Endothelial cell of hepatic sinusoid (primary cell): ENCODE results near the gene GGNBP2.

Experiments used
- in situ Hi-C: cut with HindIII; loops from 2 replicates; pipeline ENCODE4 v1.10.0; 2017; ENCODE audit warnings: low sequenced_read_pairs

GGNBP2 gene

GRCh38 chr17:36514856-36515255, 29.9 kb upstream of the GGNBP2 start:
- in situ Hi-C loops = no loop called here

DNA sequence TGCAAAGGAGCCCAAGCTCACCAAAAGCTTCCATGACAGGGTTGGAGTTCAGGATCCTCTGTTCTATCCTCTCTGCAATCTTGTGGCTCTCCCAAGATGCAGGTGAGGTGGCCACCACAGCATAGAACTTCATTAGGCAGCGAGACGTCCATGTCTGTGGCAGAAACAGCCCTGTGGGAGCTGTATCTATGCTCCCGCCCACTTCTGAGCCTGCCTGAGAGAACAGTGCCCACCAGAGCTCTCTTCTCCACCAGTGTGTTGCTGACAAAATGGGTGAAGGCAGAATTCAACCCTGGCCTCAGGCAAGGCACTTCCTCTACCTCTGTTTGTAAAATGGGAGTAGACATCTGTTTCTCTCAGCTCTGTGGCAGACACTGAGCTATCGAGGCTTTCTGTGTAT, 28.9 kb upstream of the GGNBP2 start:
- in situ Hi-C loops = no loop called here

- in situ Hi-C loops = no loop called here
These were observed 21.6 kb upstream of the GGNBP2 start for GRCh38 chr17:36523113-36523512.

DNA sequence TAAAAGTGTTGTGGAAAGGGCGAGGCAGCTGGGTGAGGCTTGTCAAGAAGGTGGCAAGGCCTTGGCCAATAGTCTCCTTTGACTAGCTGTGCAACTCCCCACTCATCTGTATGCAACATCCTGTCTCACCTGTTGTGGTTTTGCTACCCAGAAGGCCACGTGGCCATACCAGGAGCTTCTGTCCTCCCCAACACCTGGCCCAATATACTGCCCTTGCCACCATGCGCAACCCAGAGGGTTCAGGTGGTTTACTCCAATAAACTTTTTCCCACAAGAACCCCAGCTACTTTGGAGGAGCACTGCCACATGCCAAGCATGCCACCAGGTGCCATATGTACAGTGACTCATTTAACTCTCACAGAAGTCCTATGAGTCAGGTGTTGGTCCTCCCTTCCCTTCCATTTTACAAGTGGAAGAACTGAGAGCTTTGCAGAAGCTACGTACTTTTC, 20.3 kb upstream of the GGNBP2 start:
- in situ Hi-C loops = no loop called here

- in situ Hi-C loops = no loop called here
These were observed 19.6 kb upstream of the GGNBP2 start for GRCh38 chr17:36525113-36525512.

GRCh38 chr17:36525888-36526287, 18.8 kb upstream of the GGNBP2 start:
- in situ Hi-C loops = no loop called here

DNA sequence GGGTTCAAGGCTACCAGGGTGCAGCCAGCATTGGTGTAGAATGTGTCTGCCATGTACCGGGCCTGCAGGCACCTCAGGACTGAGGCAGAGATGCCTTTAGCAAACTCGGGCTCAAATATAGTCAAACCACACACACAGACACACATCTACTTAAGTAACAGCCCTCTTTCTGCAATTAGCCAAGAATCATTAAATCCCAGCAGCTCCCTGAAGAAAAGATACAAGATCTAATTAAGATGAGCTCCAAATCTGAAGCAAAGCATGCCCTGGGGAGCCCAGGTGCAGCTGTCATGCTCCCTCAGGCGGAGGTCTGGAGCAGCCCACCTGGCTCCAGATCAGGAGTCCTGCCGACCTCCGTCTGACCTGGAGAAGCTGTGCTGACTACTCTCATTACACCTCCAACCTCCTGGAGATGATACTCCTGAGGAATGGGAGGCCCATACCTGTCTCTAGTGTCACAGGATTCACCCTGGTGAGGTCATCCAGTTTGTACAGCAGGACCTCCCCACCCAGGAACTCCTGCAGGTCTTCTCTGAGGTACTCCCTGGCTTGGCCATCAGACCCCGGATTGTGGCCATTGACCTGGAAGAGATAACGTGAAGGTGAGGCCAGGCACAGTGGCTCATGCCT, 17.0 kb upstream of the GGNBP2 start:
- in situ Hi-C loops = no loop called here

DNA sequence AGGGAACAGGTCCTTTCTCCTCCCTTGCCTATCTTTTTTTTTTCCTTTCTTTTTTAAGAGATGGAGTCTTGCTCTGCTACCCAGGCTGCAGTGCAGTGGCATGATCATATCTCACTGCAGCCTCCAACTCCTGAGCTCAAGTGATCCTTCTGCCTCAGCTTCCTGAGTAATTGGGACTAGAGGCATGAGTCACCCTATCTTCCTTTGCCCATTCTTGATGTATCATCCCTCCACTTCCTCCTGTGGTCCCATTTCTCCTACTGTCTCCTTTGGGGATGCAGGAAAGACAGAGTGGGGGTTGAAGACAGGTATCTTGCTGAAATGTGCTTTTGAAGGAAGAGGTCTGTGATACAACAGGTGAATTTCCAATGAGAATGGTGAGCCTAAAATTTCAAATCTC, 15.6 kb upstream of the GGNBP2 start:
- in situ Hi-C loops = no loop called here

DNA sequence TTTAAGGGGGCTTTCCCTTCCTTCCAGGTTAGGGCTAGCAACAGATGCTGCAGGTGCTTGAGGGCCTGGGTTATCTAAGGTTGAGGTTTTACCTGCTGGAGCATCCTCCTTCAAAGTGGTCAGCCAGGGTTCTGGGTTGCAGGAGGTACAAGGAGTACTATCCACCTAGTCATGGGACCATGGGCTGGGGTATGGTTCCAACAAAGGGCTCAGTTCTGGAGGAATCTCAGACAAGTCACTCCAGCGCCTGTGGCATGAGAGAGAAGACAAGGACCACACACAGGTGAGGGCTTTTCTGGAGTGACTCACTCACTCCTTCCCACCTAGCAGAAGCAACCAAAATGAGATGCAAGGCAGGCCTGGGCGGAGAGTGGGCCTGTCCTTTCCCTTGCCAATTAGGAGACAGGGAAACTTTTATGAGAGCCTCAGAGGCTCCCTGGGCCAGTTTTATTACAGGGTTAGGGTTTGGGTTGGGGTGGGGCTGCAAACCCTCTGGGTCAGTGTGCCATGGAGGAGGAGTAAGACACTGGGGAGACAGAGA, 12.2 kb upstream of the GGNBP2 start:
- in situ Hi-C loops = no loop called here

DNA sequence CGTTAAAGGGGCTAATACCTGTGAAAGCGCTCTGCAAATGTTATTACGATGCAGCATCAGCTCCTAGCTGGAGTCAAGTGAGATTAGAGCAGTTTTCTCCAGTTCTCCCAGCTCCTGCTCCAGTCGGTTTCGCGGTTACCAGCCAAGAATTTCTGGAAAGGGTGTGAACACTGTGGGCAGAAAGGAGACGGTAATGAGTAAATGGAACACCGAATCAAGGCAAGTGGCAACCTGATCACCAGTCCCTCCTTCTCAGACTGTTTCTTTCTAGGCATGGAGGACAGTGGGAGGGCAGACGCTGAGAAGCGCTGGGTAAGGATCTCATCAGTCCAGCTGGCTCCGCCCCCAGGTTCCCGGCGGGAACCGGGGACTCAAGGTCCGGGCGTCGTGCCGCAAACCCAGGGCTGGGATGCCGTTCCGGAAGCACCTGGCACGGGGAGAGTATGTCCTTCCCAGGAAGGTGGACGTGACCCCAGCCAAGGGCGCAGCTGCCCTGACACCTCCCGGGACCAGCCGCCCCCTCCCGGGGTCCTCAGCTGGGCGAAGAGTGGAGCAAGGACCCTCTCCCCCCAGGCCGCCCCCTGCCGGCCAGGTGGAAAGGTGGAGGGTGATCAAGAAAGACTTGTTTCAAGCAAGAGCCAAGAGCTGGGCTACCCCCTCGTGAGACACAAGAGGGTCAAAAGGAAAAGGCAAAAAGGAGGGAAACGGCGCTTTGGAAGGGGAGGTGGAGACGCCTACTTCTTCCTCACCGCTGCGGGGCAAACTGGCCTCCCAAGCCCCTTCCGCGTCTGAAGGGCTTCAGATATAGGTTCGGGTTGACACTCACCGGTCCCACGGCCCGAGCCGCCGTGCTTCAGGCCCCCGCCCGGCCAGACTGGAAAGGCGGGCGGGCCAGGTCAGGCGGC, 10.5 kb upstream of the GGNBP2 start:
- in situ Hi-C loops = no loop called here

DNA sequence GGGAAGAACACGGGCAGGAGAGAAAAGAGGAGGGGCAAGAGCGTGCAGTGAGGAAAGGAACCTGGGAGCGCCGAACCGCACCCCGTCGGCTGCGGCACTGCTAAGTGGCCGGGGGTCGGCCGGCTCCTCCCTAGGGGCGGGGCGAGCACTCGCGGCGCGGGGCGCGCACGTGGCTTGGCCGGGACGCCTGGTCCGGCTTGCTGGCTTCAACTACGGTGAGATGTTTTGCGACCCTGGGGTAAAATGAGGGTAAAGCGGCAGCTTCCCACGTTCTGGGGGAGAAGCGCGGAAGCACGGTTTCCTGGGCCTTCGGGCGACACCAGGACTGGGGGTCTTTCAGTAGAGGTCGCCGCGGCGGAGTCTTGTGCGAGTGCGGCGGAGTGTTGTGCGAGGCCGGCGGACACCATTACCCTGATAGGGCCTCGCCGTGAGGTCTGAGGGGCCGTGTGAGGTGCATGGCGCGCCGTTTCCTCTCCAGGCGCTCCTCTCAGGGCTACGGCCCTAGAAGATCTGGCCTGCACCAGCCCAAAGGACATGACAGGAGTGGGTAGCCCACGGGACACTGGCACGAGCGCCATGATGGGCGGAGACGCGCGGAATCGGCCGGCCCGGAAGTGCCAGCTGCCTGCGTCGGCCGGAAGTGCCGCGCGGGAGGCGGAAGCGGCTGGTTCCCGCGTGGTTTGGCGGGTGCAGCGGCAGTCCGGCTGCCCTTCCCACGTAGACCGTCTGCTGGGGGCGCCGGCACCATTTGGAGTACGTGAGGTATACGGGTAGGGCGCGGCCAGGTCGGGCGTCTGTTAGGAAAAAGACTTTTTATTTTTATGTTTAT, 9.7 kb upstream of the GGNBP2 start, which contains the start of the genes MYO19 and PIGW:
Gene MYO19, minus strand, starts transcription at position 29 of the 829 bp plus-strand sequence. CDS start 2,330 bp downstream, outside the sequence.
Gene PIGW, plus strand, starts transcription at position 148 of the 829 bp plus-strand sequence. CDS start 2,115 bp downstream, outside the sequence.
- in situ Hi-C loops = no loop called here

- in situ Hi-C loops = no loop called here
These were observed 9.0 kb upstream of the GGNBP2 start for GRCh38 chr17:36535669-36536081.

DNA sequence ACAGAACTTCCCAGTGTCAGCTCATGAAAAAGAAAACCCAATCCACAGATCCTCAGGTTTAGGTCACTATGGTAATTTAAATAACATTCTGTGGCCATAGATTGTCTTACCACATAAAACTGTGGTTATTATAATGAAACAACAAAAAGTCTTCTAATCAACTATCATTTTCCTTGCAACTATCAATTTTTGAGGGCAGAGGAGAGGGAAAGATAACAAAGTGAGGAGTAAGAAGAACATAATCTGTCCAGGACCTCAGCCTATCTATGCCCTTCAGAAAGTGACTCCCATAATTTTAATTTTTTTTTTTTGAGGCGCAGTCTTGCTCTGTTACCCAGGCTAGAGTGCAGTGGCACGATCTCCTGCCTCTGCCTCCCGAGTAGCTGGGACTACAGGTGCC, 4.0 kb upstream of the GGNBP2 start:
- in situ Hi-C loops = no loop called here

DNA sequence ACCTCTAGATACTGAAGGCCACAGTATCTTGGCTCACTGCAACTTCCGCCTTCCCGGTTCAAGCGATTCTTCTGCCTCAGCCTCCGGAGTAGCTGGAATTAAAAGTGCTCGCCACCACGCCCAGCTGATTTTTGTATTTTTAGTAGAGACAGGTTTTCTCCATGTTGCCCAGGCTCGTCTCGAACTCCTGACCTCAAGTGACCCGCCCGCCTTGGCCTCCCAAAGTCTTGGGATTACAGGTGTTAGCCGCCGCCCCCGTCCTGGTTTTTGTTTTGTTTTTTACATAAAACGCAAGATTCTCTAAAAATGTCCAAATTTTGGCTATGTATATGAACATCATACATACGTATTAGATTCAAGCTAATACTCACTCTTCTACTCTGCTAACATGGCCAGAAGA, 2.0 kb upstream of the GGNBP2 start:
- in situ Hi-C loops = no loop called here

DNA sequence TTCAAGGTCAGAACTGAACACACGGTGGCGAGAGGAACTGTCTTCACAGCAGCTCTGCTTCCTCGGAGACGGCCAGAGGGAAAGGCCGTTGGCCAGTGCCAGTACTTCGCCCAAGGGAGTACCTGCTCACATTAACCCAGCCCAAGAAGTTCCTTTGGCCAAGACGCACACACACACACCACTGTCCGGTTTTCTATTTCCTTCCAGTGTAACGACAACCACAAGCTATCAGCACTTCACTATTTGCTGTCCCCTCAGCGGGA, 744 bp upstream of the GGNBP2 start:
- in situ Hi-C loops = no loop called here

GRCh38 chr17:36545077-36545464, 352 bp downstream of the GGNBP2 start:
- in situ Hi-C loops = no loop called here

GRCh38 chr17:36545465-36546417, 1.0 kb downstream of the GGNBP2 start:
- in situ Hi-C loops = no loop called here

DNA sequence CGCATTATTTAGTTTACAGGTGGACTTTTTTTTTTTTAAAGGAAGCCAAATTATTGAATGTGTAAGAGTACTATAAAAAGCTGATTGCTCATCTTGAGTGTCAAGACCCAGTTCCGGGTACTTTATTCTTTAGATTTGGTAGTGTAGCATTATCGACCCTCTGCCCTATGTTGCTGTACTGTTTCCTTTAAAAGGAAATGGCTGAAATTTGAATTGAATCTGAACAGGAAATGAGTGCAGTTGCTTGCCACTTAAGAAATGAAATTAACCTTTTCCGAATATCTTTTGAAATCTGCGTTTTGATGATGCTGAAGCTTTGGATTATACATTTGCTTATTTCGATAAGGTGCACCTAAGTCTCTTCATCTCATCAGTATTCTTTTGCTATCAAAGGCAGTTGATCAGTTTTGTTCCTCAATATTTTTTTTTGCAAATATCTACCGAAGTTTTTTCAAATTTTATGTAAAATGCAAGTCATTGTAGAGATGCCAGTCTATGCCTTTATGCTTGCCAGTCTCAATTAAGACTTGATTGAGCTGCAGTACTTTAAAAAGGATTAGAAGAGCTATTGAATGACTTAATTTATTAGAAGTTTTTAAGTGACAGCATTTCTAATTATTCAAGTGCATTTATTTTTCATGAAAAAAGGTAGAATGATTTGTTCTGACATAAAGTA, 1.8 kb downstream of the GGNBP2 start:
- in situ Hi-C loops = no loop called here

- in situ Hi-C loops = no loop called here
These were observed 3.1 kb downstream of the GGNBP2 start for GRCh38 chr17:36547776-36548175.
